Peyer's patch (tissue), 4 donors: Measurements from ENCODE around the gene TTK. TPM values are rescaled to one million over a fixed set of nuclear protein-coding genes. Genes with fewer than 3 reads are reported as not detected.

Experiments
- DNase-seq, 3 donors: peaks; one replicate each; pipeline ENCODE4 v3.0.0-alpha.2; 2017 to 2019
- H3K27ac ChIP-seq, 4 donors: fragments of 200-600 bp; sonication (generic); one replicate each; pipeline ENCODE4 v1.5.1; 2016 to 2019
- H3K27me3 ChIP-seq, 2 donors: fragments of 200-600 bp; sonication (generic); one replicate each; pipeline ENCODE4 v1.5.1; 2019
- H3K36me3 ChIP-seq, 3 donors: fragments of 200-600 bp; sonication (generic); one replicate each; pipeline ENCODE4 v1.5.1; 2016 to 2019
- H3K4me1 ChIP-seq, 4 donors: fragments of 200-600 bp; sonication (generic); one replicate each; pipeline ENCODE4 v1.5.1; 2016 to 2019
- H3K4me3 ChIP-seq, 4 donors: fragments of 200-600 bp; sonication (generic); 1 replicate in 3 of 4; 2 replicates in 1 of 4; pipeline ENCODE4 v1.5.1; 2016 to 2019; ENCODE audit warnings: mild to moderate bottlenecking in 1 of 4
- H3K9me3 ChIP-seq, 4 donors: fragments of 200-600 bp; sonication (generic); one replicate each; pipeline ENCODE4 v1.5.1; 2016 to 2019; ENCODE audit warnings: mild to moderate bottlenecking in 1 of 4
- CTCF ChIP-seq, 6 experiments: fragments of 450-650 bp in 4 of 6; fragments of 200-600 bp in 2 of 6; sonication (generic) in 1 of 6; IDR thresholded peaks; one replicate each; pipeline ENCODE4 v1.5.1; 2017 to 2019; ENCODE audit warnings: antibody characterized with exemption in 6 of 6, mild to moderate bottlenecking in 3 of 6, moderate library complexity in 1 of 6
- POLR2A ChIP-seq, 2 donors: fragments of 450-650 bp; IDR thresholded peaks; one replicate each; pipeline ENCODE4 v1.5.1; 2017; ENCODE audit warnings: antibody characterized with exemption in 2 of 2, mild to moderate bottlenecking in 2 of 2, moderate library complexity in 2 of 2
- total RNA-seq, 4 donors: library from RNA; depleted of rRNA; stranded (reverse); fragments of >200 nt; gene quantifications; one replicate each; pipeline ENCODE4 v1.1.0, GENCODE V29; 2016

The TTK gene
- total RNA-seq, 4 donors from 2014 or later = 0.94 to 5.9 (median 4.1) TPM

GRCh38 chr6:80009531-80009930 is 5.1 kb downstream of the TTK start:
- no peaks in the 10 kb centered on the region for H3K27me3 ChIP-seq
- DNase-seq = no peak
- H3K4me1 ChIP-seq = peaks cover 0 to 7% (median 2%) of the 10 kb centered on the region in 4 donors
- H3K36me3 ChIP-seq = no peaks in the 10 kb centered on the region
- TF ChIP-seq POLR2A (IDR thresholded peaks at IDR 0.05) (no peak), CTCF (IDR thresholded peaks at IDR 0.05) (no peak)
- no peak overlapping the region for H3K27ac ChIP-seq
- H3K9me3 ChIP-seq = no peaks in the 10 kb centered on the region
- no peak overlapping the region for H3K4me3 ChIP-seq

- H3K27me3 ChIP-seq = no peaks in the 10 kb centered on the region
- TF ChIP-seq CTCF (IDR thresholded peaks at IDR 0.05) (no peak), POLR2A (IDR thresholded peaks at IDR 0.05) (no peak)
- no peak for DNase-seq
- H3K9me3 ChIP-seq = no peaks in the 10 kb centered on the region
- no peaks in the 10 kb centered on the region for H3K36me3 ChIP-seq
- no peak overlapping the region for H3K27ac ChIP-seq
- peaks cover 0 to 1% (median 0%) of the 10 kb centered on the region in 4 donors for H3K4me1 ChIP-seq
- no peak overlapping the region for H3K4me3 ChIP-seq
Observed at GRCh38 chr6:80010288-80010687, 5.8 kb downstream of the TTK start.

- no peaks in the 10 kb centered on the region for H3K4me1 ChIP-seq
- H3K4me3 ChIP-seq = no peak overlapping the region
- no peak for TF ChIP-seq CTCF (IDR thresholded peaks at IDR 0.05)
- H3K36me3 ChIP-seq = no peaks in the 10 kb centered on the region
- H3K27ac ChIP-seq = no peak overlapping the region
- H3K27me3 ChIP-seq = no peaks in the 10 kb centered on the region
- H3K9me3 ChIP-seq = no peaks in the 10 kb centered on the region
- DNase-seq = no peak
Observed at GRCh38 chr6:80015839-80016435, 11.5 kb downstream of the TTK start.

- no peak overlapping the region for H3K27ac ChIP-seq
Observed at GRCh38 chr6:80020381-80021120, 16.1 kb downstream of the TTK start.

GRCh38 chr6:80021131-80021530 is 16.7 kb downstream of the TTK start:
- Histone ChIP-seq H3K4me3 (no peak overlapping the region), H3K27ac (no peak overlapping the region), H3K4me1 (no peaks in the 10 kb centered on the region), H3K36me3 (no peaks in the 10 kb centered on the region), H3K9me3 (no peaks in the 10 kb centered on the region), H3K27me3 (no peaks in the 10 kb centered on the region)
- DNase-seq = no peak
- no peak for TF ChIP-seq CTCF (IDR thresholded peaks at IDR 0.05)
- TF ChIP-seq POLR2A (IDR thresholded peaks at IDR 0.05) = no peak

More at GRCh38 chr6:80020381-80021120, 16.1 kb downstream of the TTK start:
- Histone ChIP-seq H3K36me3 (no peaks in the 10 kb centered on the region), H3K9me3 (no peaks in the 10 kb centered on the region), H3K4me3 (no peak overlapping the region), H3K4me1 (no peaks in the 10 kb centered on the region), H3K27me3 (no peaks in the 10 kb centered on the region)
- TF ChIP-seq CTCF (IDR thresholded peaks at IDR 0.05) (no peak), POLR2A (IDR thresholded peaks at IDR 0.05) (no peak)
- DNase-seq = no peak
